ACHN (cell line): ENCODE data around the gene NBEAL2.

Source experiments
- DNase-seq: peaks from one replicate; pipeline ENCODE4 v3.0.0-alpha.2; 2015
- in situ Hi-C: cut with HindIII; loops from 2 replicates; pipeline ENCODE4 v1.10.0; 2017; ENCODE audit warnings: low sequenced_read_pairs, low pct_ligation_motif_present, low pct_unique_long_range_greater_than_20kb

The NBEAL2 gene

GRCh38 chr3:46995901-46996562, 16.6 kb downstream of the NBEAL2 start:
- DNase-seq = no peak
- in situ Hi-C loops = no loop called here

DNA sequence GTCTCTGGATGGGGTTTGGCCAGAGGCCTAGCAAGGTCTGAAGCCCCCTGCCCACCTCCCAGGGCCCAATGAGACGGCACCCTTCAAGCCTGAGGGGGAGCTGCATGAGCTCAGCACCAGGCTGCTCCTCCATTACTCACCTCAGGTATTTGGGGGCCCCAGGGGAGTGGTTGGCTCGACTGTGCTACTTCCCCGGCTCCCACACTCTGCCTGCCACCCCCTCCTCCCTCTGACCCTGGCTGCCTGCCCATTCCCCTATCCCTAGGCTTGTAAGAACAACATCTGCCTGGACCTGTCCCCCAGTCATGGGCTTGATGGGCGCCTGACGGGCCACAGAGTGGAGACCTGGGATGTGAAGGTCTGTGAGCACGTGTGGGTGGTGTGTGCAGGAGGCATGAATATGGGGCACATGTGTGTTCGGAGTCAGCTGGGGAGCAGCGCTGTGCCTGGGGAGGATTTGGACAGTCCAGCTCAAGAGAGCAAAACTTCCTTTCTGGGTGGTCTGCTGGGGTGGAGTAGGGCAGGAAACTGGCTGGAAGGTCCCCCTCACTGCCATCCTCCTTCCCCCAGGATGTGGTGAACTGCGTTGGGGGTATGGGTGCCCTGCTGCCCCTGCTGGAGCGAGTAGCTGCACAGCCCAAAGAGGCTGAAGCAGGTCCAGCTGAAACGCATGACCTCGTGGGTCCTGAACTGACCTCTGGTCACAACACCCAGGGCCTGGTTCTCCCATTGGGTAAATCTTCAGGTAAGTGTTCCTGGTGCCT, 17.4 kb downstream of the NBEAL2 start:
- DNase-seq = no peak
- in situ Hi-C loops = no loop called here

GRCh38 chr3:46997453-46998091, 18.1 kb downstream of the NBEAL2 start:
- in situ Hi-C loops = no loop called here
- DNase-seq = no peak

GRCh38 chr3:46998121-46998851, 18.8 kb downstream of the NBEAL2 start:
- DNase-seq = peak; percentile 49
- in situ Hi-C loops = no loop called here

- in situ Hi-C loops = no loop called here
- no peak for DNase-seq
Measured at GRCh38 chr3:46998852-46999515, 19.5 kb downstream of the NBEAL2 start.

DNA sequence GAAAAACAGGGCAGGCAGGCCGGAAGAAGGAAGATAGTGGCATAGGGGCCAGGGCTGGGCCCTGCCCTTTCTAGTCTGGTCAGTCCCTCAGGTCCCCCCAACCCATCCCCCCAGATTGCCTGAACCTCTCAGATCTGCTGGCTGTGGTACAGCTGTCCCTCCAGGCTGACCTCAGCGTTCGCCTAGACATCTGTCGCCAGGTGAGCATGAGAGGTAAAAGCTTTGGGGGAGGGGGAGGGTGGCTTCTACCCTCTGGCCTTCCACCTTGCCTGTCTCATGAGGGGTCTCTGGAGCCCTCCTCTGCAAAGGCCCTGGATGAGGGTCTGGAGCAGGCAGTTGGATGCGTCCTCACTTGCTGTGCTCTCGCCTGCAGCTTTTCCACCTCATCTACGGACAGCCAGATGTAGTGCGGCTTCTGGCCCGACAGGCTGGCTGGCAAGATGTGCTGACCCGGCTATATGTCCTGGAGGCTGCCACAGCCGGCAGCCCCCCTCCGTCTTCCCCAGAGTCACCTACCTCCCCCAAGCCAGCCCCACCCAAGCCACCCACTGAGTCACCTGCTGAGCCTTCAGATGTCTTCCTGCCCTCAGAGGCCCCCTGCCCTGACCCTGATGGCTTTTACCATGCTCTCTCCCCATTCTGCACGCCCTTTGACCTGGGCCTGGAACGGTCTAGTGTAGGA, 20.2 kb downstream of the NBEAL2 start:
- in situ Hi-C loops = no loop called here
- no peak for DNase-seq

DNA sequence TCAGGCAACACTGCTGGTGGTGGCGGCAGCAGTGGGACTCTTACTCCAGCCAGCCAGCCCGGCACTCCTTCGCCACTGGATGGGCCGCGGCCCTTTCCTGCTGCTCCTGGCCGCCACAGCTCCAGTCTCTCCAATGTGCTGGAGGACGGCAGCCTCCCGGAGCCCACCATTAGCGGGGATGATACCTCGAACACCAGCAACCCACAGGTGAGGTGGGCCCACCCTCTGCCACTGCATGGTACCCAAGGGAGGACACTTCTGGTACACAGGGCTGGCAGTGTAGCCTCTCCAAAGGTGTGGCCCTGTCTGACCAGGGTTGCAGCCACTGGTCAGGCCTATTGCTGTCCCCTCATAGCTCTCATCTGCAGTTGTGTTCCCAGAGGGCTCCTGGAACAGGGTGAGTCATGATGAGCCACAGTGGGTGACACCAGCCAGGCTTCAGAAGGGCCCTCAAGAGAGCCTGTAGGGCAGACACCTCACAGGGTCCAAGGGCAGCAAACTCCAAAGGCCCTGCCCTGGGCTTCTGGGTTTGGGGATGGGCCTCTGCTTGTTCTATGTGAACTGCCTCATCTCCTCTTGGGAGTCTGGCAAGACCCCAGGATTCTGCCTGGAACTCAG, 20.8 kb downstream of the NBEAL2 start:
- no peak for DNase-seq

GRCh38 chr3:47000922-47001730, 21.7 kb downstream of the NBEAL2 start:
- no peak for DNase-seq
- in situ Hi-C loops = no loop called here

More for the DNA sequence above, 20.8 kb downstream of the NBEAL2 start:
- in situ Hi-C loops = no loop called here

DNA sequence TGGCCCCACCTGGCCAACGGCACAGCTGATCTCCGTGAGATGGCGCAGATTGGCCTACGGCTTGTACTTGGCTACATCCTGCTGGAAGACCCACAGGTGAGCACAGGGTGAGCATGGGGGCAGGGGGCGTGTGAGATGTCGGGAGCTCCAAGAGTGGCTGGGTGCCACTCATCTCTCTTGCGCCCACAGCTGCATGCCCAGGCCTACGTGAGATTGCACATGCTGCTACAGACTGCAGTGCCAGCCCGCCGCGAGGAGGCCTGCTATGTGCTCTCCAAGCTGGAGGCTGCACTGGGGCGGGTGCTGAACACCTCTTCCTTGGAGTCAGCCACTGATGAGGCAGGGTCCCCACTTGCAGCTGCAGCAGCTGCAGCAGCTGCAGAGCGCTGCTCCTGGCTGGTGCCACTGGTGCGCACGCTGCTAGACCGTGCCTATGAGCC, 22.3 kb downstream of the NBEAL2 start:
- in situ Hi-C loops = no loop called here
- no peak for DNase-seq

GRCh38 chr3:47002171-47003055, 22.9 kb downstream of the NBEAL2 start:
- in situ Hi-C loops = no loop called here
- DNase-seq = no peak

- in situ Hi-C loops = no loop called here
- no peak for DNase-seq
Measured at GRCh38 chr3:47003056-47003410, 23.6 kb downstream of the NBEAL2 start.

DNA sequence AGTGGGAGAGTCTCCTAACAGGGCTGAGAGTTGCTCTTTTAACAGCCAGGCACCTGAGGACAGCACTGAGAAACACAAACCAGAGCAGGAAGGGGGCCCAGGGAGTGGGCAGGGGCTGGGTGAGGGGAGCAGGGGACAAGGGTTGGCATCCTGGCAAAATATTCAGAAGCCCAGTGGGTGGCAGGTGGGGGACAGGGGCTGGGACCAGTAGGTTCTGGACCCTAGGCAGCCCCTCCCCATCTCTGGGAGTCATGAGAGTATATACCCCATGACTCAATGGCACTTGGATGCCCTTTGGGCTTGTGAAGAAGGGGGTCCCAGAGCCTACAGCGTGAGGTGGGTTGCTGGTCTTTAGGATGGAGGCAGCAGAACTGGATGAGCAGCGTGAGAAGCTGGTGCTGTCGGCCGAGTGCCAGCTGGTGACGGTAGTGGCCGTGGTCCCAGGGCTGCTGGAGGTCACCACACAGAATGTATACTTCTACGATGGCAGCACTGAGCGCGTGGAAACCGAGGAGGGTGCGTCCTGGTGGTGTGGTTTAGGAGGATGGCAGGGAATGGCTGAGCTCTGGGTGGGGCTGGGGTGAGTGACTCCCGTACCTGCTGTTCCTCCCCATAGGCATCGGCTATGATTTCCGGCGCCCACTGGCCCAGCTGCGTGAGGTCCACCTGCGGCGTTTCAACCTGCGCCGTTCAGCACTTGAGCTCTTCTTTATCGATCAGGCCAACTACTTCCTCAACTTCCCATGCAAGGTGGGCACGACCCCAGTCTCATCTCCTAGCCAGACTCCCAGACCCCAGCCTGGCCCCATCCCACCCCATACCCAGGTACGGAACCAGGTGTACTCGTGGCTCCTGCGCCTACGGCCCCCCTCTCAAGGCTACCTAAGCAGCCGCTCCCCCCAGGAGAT, 24.2 kb downstream of the NBEAL2 start:
- no peak for DNase-seq
- in situ Hi-C loops = no loop called here

DNA sequence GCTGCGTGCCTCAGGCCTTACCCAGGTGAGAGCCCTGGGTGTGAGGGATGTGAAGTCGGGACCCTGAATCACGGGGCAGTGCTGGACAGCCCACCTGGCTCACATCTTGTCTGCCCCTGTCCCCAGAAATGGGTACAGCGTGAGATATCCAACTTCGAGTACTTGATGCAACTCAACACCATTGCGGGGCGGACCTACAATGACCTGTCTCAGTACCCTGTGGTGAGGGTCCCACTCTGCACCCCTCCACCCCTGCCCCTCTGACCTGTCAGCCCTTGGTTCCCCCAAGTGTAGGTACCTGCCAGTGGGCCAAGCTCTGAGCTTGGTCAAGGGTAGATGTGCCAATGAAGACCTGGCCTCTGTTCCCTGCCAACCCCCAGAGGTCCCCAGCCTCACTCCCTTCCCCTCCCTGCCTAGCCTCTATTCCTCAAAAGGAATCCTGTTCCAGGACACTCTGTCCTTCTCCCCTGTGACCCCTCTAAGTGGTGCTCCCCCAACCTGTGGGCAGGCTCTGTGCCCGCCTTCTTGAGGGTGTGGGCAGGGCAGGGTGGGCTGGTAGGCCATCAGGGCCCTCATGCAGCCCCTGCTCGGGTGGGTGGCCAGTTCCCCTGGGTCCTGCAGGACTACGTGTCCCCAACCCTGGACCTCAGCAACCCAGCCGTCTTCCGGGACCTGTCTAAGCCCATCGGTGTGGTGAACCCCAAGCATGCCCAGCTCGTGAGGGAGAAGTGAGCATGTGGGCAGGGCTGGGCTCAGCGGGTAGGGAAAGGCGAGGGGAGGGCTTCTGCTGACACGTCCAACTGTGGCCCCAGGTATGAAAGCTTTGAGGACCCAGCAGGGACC, 25.1 kb downstream of the NBEAL2 start:
- in situ Hi-C loops = no loop called here
- no peak for DNase-seq
